GM19467 (cell line): ENCODE results near the gene CDC42BPB.

Experiments used
- ATAC-seq: cut with Tn5 transposase; IDR thresholded peaks from one replicate; pipeline ENCODE4 v1.9.1; 2021; ENCODE audit warnings: mild to moderate bottlenecking, moderate library complexity; ENCODE audit not compliant: unreplicated experiment

Gene CDC42BPB

GRCh38 chr14:103074729-103075367, 17.5 kb upstream of the CDC42BPB start:
- no peak for ATAC-seq

GRCh38 chr14:103073876-103074728, 16.8 kb upstream of the CDC42BPB start:
- ATAC-seq, result no peak

GRCh38 chr14:103073367-103073875, 16.1 kb upstream of the CDC42BPB start:
- ATAC-seq, result no peak

- no peak for ATAC-seq
These were observed 15.4 kb upstream of the CDC42BPB start for GRCh38 chr14:103072595-103073366.

- ATAC-seq, result no peak
These were observed 14.3 kb upstream of the CDC42BPB start for GRCh38 chr14:103071544-103072251.

GRCh38 chr14:103070971-103071542, 13.7 kb upstream of the CDC42BPB start:
- no peak for ATAC-seq

GRCh38 chr14:103070263-103070885, 13.0 kb upstream of the CDC42BPB start:
- no peak for ATAC-seq

- ATAC-seq, result no peak
These were observed 11.2 kb upstream of the CDC42BPB start for GRCh38 chr14:103068351-103069073.

GRCh38 chr14:103067231-103067954, 10.0 kb upstream of the CDC42BPB start:
- ATAC-seq, result no peak

- no peak for ATAC-seq
These were observed 9.1 kb upstream of the CDC42BPB start for GRCh38 chr14:103066399-103066798.

GRCh38 chr14:103065861-103066260, 8.5 kb upstream of the CDC42BPB start:
- no peak for ATAC-seq

- no peak for ATAC-seq
These were observed 7.6 kb upstream of the CDC42BPB start for GRCh38 chr14:103064978-103065377.

- no peak for ATAC-seq
These were observed 7.1 kb upstream of the CDC42BPB start for GRCh38 chr14:103064436-103064835.

GRCh38 chr14:103061482-103061976, 4.2 kb upstream of the CDC42BPB start:
- no peak for ATAC-seq

- ATAC-seq, result no peak
These were observed 2.2 kb upstream of the CDC42BPB start for GRCh38 chr14:103059556-103059955.

- no peak for ATAC-seq
These were observed 1.1 kb upstream of the CDC42BPB start for GRCh38 chr14:103058164-103059055.

- ATAC-seq, result no peak
These were observed 349 bp downstream of the CDC42BPB start for GRCh38 chr14:103057028-103057371.
